GM12872 (cell line): ENCODE results near the gene SLC66A2.

ENCODE experiments used
- CTCF ChIP-seq: IDR thresholded peaks from 3 replicates; pipeline ENCODE4 v1.5.1; 2011; ENCODE audit warnings: low read depth, mild to moderate bottlenecking, low read length, moderate library complexity; ENCODE audit not compliant: insufficient read depth

The SLC66A2 gene

GRCh38 chr18:79931475-79931874, 20.0 kb downstream of the SLC66A2 start:
- no peak for TF ChIP-seq CTCF

DNA sequence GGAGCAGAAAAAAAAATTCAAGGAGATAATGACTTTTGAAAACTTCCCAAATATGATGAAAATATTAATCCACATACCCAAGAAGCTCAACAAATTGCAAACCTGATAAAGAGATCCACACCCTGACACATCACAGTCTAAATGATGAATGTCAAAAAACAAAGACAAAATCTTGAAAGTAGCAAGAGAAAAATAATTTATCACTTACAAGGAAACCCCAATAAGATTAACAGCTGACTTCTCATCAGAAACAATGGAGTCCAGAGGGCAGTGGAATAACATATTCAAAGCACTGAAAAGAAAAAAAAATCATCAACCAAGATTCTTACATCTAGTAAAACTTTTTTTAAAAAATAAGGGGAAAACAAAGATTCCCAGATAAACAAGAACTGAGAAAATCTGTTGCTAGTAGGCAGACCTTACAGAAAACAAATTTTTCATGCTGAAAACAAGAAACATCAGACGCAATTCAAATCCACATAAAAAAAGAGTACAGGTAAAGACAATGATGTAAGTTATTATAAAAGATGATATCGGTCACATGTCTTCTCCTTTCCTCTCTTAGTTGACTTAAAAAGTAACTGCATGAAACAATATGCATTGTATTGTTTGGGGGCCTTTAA, 21.3 kb downstream of the SLC66A2 start:
- TF ChIP-seq CTCF, result no peak

GRCh38 chr18:79928563-79928960, 22.9 kb downstream of the SLC66A2 start:
- no peak for TF ChIP-seq CTCF

DNA sequence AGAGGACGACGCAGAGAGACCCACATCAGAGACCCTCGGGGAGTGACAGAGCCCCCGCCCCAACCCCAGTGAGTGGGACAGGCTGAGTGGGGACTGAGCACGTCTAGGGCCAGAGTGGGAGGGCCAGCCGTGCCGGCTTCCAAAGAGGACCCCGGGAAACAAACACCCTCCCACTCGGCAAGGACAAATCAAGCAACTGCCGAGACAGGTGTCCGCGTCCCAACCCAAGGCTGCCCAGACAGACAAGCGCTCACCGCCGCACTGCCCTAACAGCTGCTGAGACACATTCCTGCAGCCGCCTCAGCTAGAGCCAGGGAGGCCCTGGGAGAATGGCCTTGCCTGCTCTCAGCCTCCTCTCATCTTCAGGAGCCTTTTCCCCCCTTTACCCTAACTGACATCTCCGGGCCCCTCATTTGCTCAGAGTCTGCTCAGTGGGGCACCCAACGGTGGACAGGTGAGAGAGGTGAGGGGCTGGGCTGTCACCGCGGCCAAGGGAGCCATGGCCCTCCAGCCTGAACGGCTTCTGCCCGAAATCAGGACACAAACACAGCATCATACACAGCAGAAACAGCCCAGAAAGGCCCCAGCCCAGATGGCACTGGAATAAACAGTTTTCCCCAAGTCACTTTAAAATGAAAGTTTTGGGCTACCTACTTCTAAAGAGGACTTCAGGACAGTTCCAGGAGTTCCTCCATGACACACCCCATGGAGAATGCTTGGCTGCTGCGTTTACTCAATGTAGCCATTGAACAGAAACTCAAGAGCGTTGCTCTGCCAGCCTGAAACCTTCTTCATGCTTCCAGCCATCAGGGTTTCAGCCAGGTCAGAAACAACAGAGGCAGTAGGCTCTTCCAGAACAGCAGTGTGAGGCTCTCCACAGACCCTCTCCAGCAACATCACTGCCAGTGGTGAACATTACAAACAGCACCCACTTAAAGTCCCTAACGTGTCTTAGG, 23.6 kb downstream of the SLC66A2 start:
- no peak for TF ChIP-seq CTCF

- TF ChIP-seq CTCF, result no peak
These were observed 24.5 kb downstream of the SLC66A2 start for GRCh38 chr18:79926715-79927606.

DNA sequence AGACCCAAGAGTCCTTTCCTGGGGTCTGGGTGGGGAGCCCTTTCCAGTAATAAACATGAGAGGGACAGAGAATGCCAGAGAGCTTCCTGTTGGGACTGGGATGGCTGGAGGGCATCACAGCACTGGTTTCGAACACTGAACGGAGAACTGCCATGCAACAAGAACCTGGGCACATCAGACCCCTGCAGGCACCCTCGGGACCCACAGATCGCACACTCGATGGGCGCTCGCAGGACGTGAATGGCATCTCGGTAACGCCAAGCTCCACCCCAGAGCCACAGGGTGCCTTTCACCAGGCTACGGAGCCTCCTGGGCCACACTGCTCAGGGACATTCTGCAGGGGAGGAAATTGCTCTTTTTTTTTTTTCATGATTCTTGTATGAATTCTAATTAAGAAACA, 25.1 kb downstream of the SLC66A2 start:
- TF ChIP-seq CTCF, result no peak
